Measurements from ENCODE around the gene MAML2. TPM values are rescaled to one million over a fixed set of nuclear protein-coding genes. Genes with fewer than 3 reads are reported as not detected.

Gene MAML2
- total RNA-seq, 1 donor from 2014 or later = 3.8 TPM

DNA sequence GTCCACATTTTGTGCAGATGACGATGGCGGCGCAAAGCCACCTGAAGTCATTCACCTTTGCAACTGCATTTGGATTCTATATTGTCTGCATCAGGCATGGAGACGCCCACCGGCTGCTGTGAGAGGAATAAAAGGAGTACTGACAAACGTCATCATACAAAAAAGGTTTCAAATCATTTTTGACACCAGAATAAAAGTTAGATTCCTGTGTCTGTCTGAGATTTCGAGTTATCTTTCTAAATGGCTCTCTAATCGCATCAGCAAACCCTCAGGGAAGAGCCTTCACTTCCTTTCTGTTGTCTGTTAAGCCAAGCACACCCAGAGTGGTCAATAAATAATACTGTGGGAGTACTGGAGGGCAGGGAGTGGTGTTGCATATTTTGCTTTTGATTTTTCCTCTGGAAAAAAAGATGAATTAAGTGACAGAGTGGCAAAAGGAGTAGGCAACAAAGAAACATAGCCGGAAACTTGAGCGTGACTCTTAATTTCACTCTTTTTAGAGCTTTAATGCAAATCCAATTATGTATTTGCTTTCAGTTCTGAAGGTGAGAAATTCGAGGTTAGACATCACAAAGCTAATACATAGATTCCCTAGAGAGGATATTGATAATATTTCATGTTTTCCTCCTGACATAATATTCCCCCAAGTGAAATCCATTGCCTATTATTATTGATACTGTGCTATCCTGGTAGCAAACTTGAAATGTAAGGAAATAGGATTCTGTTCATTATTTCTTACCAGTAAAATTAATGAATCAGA lies 268.3 kb downstream of the MAML2 start:
- H3K27ac ChIP-seq = no peak overlapping the region

DNA sequence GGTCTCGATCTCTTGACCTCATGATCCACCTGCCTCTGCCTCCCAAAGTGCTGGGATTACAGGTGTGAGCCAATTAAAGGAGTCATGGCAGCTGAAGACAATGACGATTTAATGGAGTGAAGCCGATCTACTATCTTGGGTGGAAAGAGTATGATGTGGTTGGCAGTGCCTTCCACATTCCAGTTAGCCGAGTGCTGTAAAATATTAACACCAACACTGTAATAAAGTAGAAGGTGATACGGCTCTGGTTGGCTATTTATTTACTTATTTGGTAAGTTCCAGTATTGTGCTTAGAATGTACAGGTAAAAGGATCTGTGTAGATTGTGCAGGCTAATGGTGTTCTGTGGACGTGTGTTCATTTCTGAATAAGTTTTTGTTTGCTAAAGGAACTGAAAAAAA lies 269.5 kb downstream of the MAML2 start:
- Mint-ChIP-seq H3K9me3 (no peaks in the 10 kb centered on the region), H3K36me3 (peaks cover 8% of the 10 kb centered on the region), H3K27me3 (ENCODE audit: insufficient read depth, low read depth) (no peaks in the 10 kb centered on the region), H3K27ac (no peak overlapping the region), H3K4me1 (peaks cover 30% of the 10 kb centered on the region), H3K4me3 (no peak overlapping the region)
- Histone ChIP-seq H3K4me3 (no peak overlapping the region), H3K27ac (no peak overlapping the region), H3F3A (ENCODE audit: low read depth) (no peaks in the 10 kb centered on the region), H2AFZ (replicated peaks) (no peak overlapping the region), H3K79me2 (ENCODE audit: low read depth) (no peaks in the 10 kb centered on the region), H3K27me3 (no peaks in the 10 kb centered on the region), H3K9ac (no peak overlapping the region), H3K4me2 (no peak overlapping the region), H4K20me1 (ENCODE audit: low read depth) (no peaks in the 10 kb centered on the region), H3K36me3 (no peaks in the 10 kb centered on the region), H3K4me1 (no peaks in the 10 kb centered on the region), H3K9me3 (ENCODE audit: low read depth) (no peaks in the 10 kb centered on the region)
- TF ChIP-seq, protein P1, sequence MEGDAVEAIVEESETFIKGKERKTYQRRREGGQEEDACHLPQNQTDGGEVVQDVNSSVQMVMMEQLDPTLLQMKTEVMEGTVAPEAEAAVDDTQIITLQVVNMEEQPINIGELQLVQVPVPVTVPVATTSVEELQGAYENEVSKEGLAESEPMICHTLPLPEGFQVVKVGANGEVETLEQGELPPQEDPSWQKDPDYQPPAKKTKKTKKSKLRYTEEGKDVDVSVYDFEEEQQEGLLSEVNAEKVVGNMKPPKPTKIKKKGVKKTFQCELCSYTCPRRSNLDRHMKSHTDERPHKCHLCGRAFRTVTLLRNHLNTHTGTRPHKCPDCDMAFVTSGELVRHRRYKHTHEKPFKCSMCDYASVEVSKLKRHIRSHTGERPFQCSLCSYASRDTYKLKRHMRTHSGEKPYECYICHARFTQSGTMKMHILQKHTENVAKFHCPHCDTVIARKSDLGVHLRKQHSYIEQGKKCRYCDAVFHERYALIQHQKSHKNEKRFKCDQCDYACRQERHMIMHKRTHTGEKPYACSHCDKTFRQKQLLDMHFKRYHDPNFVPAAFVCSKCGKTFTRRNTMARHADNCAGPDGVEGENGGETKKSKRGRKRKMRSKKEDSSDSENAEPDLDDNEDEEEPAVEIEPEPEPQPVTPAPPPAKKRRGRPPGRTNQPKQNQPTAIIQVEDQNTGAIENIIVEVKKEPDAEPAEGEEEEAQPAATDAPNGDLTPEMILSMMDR (IDR thresholded peaks at IDR 0.05) = no peak
- TF ChIP-seq EZH2 (IDR thresholded peaks at IDR 0.05) (no peak), EZH2phosphoT487 (IDR thresholded peaks at IDR 0.05) (no peak)
- no peak for DNase-seq (ENCODE audit: low spot score)

More for the DNA sequence above, 268.3 kb downstream of the MAML2 start:
- H3K4me1 ChIP-seq = no peaks in the 10 kb centered on the region
- H3F3A ChIP-seq (ENCODE audit: low read depth) = no peaks in the 10 kb centered on the region
- H4K20me1 ChIP-seq (ENCODE audit: low read depth) = no peaks in the 10 kb centered on the region
- Mint-ChIP-seq H3K4me1 (peaks cover 30% of the 10 kb centered on the region), H3K27me3 (ENCODE audit: insufficient read depth, low read depth) (no peaks in the 10 kb centered on the region), H3K36me3 (peaks cover 8% of the 10 kb centered on the region), H3K9me3 (no peaks in the 10 kb centered on the region), H3K27ac (no peak overlapping the region), H3K4me3 (no peak overlapping the region)
- no peak for DNase-seq (ENCODE audit: low spot score)
- no peaks in the 10 kb centered on the region for H3K36me3 ChIP-seq
- H3K4me2 ChIP-seq = no peak overlapping the region
- no peak overlapping the region for H2AFZ ChIP-seq (replicated peaks)
- no peaks in the 10 kb centered on the region for H3K27me3 ChIP-seq
- TF ChIP-seq EZH2phosphoT487 (IDR thresholded peaks at IDR 0.05) = no peak
- TF ChIP-seq, protein P1 (IDR thresholded peaks at IDR 0.05) = no peak
- no peaks in the 10 kb centered on the region for H3K79me2 ChIP-seq (ENCODE audit: low read depth)
- no peak overlapping the region for H3K9ac ChIP-seq
- no peak overlapping the region for H3K4me3 ChIP-seq
- H3K9me3 ChIP-seq (ENCODE audit: low read depth) = no peaks in the 10 kb centered on the region

DNA sequence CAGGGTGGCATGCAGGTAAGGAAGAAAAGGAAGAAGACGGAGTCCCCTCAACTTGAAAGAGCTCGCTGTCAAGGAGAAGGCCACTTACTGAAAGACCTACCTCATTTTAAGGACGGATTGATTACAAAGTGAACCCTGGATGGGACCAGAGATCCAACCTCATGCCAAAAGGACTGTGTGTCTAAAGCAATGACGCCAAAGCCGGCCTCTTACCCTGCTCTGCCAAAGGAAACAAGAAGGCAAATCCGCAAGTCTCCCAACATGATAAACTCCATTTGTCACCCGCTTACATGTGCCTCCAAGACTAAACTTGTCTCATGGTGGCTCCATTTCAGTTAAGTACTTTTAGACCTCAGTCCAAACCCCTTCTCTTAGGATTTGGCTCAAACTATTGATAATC lies 270.4 kb downstream of the MAML2 start:
- no peak overlapping the region for H3K27ac ChIP-seq
- H3K9me3 Mint-ChIP-seq = no peaks in the 10 kb centered on the region
- no peaks in the 10 kb centered on the region for H3K36me3 ChIP-seq
- H3K79me2 ChIP-seq (ENCODE audit: low read depth) = no peaks in the 10 kb centered on the region
- TF ChIP-seq EZH2phosphoT487 (IDR thresholded peaks at IDR 0.05) (no peak), EZH2 (IDR thresholded peaks at IDR 0.05) (no peak)
- TF ChIP-seq, protein P1 (IDR thresholded peaks at IDR 0.05) = no peak
- no peaks in the 10 kb centered on the region for H3K27me3 ChIP-seq
- H3K4me1 Mint-ChIP-seq = peaks cover 26% of the 10 kb centered on the region
- no peak overlapping the region for H3K27ac Mint-ChIP-seq
- peaks cover 5% of the 10 kb centered on the region for H3K36me3 Mint-ChIP-seq
- H4K20me1 ChIP-seq (ENCODE audit: low read depth) = no peaks in the 10 kb centered on the region
- H3K4me3 ChIP-seq = no peak overlapping the region
- H3K4me1 ChIP-seq = no peaks in the 10 kb centered on the region
- no peaks in the 10 kb centered on the region for H3F3A ChIP-seq (ENCODE audit: low read depth)
- no peaks in the 10 kb centered on the region for H3K27me3 Mint-ChIP-seq (ENCODE audit: insufficient read depth, low read depth)
- no peaks in the 10 kb centered on the region for H3K9me3 ChIP-seq (ENCODE audit: low read depth)
- no peak overlapping the region for H3K9ac ChIP-seq
- no peak for DNase-seq (ENCODE audit: low spot score)
- no peak overlapping the region for H3K4me3 Mint-ChIP-seq
- H2AFZ ChIP-seq (replicated peaks) = no peak overlapping the region
- H3K4me2 ChIP-seq = no peak overlapping the region

All from neural progenitor cell (in vitro differentiated cells).